Esophagus muscularis mucosa (tissue), 4 donors: ENCODE measurements around the gene ERG28. TPM values are rescaled to one million over a fixed set of nuclear protein-coding genes. Genes with fewer than 3 reads are reported as not detected.

ENCODE experiments used
- DNase-seq: peaks from one replicate; pipeline ENCODE4 v3.0.0-alpha.2; 2017; ENCODE audit errors: extremely low spot score
- H3K27ac ChIP-seq, 4 donors: fragments of 200-600 bp; sonication (generic); replicated peaks in 1 of 4; 1 replicate in 3 of 4; 2 replicates in 1 of 4; pipeline ENCODE4 v1.5.1; 2016 to 2019; ENCODE audit warnings: mild to moderate bottlenecking in 1 of 4
- H3K27me3 ChIP-seq, 4 donors: fragments of 200-600 bp; sonication (generic); one replicate each; pipeline versions ENCODE4 v1.5.1 to v1.6.0; 2016 to 2019
- H3K36me3 ChIP-seq, 4 donors: fragments of 200-600 bp; sonication (generic); one replicate each; pipeline ENCODE4 v1.5.1; 2016 to 2019
- H3K4me1 ChIP-seq, 4 donors: fragments of 200-600 bp; sonication (generic); one replicate each; pipeline ENCODE4 v1.5.1; 2016 to 2019
- H3K4me3 ChIP-seq, 4 donors: fragments of 200-600 bp; sonication (generic); 1 replicate in 2 of 4; 2 replicates in 2 of 4; pipeline ENCODE4 v1.5.1; 2016 to 2019; ENCODE audit warnings: mild to moderate bottlenecking in 4 of 4, moderate library complexity in 1 of 4
- H3K9me3 ChIP-seq, 4 donors: fragments of 200-600 bp; sonication (generic); 1 replicate in 3 of 4; 2 replicates in 1 of 4; pipeline ENCODE4 v1.5.1; 2016 to 2019
- EP300 ChIP-seq: sonication (generic); formaldehyde crosslinking; IDR thresholded peaks from one replicate; pipeline ENCODE4 v1.6.1; 2017; ENCODE audit warnings: antibody characterized with exemption
- POLR2A ChIP-seq: fragments of 450-650 bp; IDR thresholded peaks from one replicate; pipeline ENCODE4 v1.6.1; 2017; ENCODE audit warnings: antibody characterized with exemption, moderate library complexity, mild to moderate bottlenecking, low read depth
- POLR2AphosphoS5 ChIP-seq, 2 donors: sonication (generic); formaldehyde crosslinking; IDR thresholded peaks; one replicate each; pipeline ENCODE4 v1.6.1; 2017; ENCODE audit warnings: antibody characterized with exemption in 2 of 2
- WGBS: methylation state at CpG from one replicate; pipeline ENCODE4 v1.1.5; 2018; 5-methylcytosine and 5-hydroxymethylcytosine counted together
- intact Hi-C: fragments of 100-400 bp; cut with DNase I; formaldehyde crosslinking; loops from one replicate; pipeline ENCODE4 v1.15.1; 2023
- total RNA-seq, 4 donors: library from RNA; depleted of rRNA; stranded (reverse); fragments of >200 nt; gene quantifications; one replicate each; pipeline versions ENCODE4 v1.1.0 to v1.2.1, GENCODE V29; 2016
- TF ChIP-seq, protein P1 (sequence below), 3 experiments: fragments of 200-600 bp in 2 of 3; fragments of 450-650 bp in 1 of 3; sonication (generic) in 2 of 3; IDR thresholded peaks; one replicate each; pipeline ENCODE4 v1.5.1; 2017 to 2019; ENCODE audit warnings: antibody characterized with exemption in 3 of 3, mild to moderate bottlenecking in 2 of 3, moderate library complexity in 1 of 3

ERG28 gene
- total RNA-seq, 4 donors from 2014 or later, result 6.0 to 7.5 (median 6.9) TPM

DNA sequence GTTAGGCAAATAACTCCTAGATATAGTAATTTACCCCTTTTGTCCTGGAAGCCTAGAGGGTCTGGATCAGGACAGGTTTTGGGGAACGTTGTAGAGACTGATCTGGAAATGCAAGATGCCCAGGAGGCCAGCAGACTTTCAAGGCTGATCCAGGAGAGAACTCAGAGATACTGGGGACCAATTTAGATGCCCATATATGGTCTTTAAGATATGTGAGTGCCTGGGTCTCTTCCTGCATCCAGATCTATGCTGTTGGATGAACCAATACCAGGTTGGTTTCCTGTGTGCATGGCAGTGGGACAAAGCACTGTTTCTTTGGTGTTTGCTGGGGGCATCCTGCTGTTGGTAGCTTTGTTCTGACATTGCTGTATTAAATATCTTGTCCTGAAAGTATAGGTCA is 5.4 kb downstream of the ERG28 start:
- 0% methylated on average over 1 of the region's 1 CpG for WGBS
- no peak for DNase-seq
- peaks cover 16 to 62% (median 49%) of the 10 kb centered on the region in 4 donors for H3K36me3 ChIP-seq
- H3K27ac ChIP-seq, result no peak overlapping the region
- TF ChIP-seq POLR2AphosphoS5 (IDR thresholded peaks at IDR 0.05) (no peak), EP300 (no peak), POLR2A (no peak)
- TF ChIP-seq, protein P1, sequence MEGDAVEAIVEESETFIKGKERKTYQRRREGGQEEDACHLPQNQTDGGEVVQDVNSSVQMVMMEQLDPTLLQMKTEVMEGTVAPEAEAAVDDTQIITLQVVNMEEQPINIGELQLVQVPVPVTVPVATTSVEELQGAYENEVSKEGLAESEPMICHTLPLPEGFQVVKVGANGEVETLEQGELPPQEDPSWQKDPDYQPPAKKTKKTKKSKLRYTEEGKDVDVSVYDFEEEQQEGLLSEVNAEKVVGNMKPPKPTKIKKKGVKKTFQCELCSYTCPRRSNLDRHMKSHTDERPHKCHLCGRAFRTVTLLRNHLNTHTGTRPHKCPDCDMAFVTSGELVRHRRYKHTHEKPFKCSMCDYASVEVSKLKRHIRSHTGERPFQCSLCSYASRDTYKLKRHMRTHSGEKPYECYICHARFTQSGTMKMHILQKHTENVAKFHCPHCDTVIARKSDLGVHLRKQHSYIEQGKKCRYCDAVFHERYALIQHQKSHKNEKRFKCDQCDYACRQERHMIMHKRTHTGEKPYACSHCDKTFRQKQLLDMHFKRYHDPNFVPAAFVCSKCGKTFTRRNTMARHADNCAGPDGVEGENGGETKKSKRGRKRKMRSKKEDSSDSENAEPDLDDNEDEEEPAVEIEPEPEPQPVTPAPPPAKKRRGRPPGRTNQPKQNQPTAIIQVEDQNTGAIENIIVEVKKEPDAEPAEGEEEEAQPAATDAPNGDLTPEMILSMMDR (IDR thresholded peaks at IDR 0.05), result no peak
- H3K9me3 ChIP-seq, result no peaks in the 10 kb centered on the region
- intact Hi-C loops, result no loop called here
- H3K4me1 ChIP-seq, result peaks cover 9 to 17% (median 16%) of the 10 kb centered on the region in 4 donors
- H3K4me3 ChIP-seq, result no peak overlapping the region
- H3K27me3 ChIP-seq, result no peaks in the 10 kb centered on the region

DNA sequence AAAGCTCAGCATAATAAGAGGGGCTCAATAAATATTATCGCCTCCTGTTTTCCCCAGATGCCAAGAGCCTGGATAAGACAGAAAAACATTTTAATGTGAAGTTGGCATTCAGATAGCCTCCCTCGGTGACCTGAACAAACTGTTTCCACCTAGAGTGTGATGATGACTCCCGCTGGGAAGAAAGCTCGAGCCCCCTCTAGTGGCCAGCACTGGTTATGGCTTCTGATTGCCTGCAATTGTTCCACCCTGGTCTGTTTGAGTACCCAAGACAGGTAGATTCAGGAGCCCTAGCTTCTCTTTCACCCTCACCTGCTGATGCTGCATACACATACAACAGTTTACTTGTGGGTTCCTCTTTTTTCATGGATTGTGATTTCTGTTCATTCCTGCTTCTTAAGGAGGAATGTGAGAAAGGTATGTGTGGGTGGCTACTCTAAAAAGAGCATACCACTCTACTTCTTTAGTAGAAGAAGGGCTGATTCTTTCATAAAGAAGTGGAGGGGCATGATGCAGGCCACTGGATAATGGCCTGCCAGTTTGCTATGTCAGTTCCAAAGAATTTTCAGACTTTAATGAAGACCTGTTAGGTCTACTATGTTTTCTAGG is 6.4 kb downstream of the ERG28 start:
- H3K27ac ChIP-seq, result no peak overlapping the region
- DNase-seq, result peak; percentile 96

DNA sequence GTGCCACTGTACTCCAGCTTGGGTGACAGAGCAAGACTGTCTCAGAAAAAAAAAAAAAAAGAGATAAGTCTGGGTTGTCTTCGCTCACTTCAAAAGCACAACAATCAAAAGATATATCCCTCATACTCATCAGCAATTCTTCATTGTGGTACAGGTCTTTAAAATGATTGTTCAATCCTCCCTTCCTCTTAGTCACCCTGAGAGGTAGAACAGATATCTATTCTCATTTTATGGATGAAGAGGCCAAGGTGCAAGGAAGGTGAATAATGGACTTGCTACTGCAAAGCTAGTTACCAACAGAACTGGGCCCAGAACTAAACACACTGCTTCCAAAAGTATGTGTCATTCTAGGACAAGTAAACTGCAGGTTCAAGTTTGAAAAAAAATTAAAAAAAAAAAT is 7.1 kb downstream of the ERG28 start:
- no peaks in the 10 kb centered on the region for H3K9me3 ChIP-seq
- DNase-seq, result no peak
- WGBS, result 92% methylated on average over 1 of the region's 1 CpG
- peaks cover 5 to 12% (median 11%) of the 10 kb centered on the region in 4 donors for H3K4me1 ChIP-seq
- intact Hi-C loops, result no loop called here
- H3K36me3 ChIP-seq, result peaks cover 17 to 75% (median 57%) of the 10 kb centered on the region in 4 donors
- H3K4me3 ChIP-seq, result no peak overlapping the region
- H3K27ac ChIP-seq, result no peak overlapping the region
- no peak for TF ChIP-seq POLR2AphosphoS5 (IDR thresholded peaks at IDR 0.05)
- TF ChIP-seq EP300, result no peak
- TF ChIP-seq, protein P1 (IDR thresholded peaks at IDR 0.05), result no peak
- no peak for TF ChIP-seq POLR2A
- H3K27me3 ChIP-seq, result no peaks in the 10 kb centered on the region

More for the DNA sequence above, 6.4 kb downstream of the ERG28 start:
- peaks cover 3 to 7% (median 6%) of the 10 kb centered on the region in 4 donors for H3K4me1 ChIP-seq
- no peaks in the 10 kb centered on the region for H3K9me3 ChIP-seq
- TF ChIP-seq, protein P1 (IDR thresholded peaks at IDR 0.05), result peak; percentile 96 to 99 (median 97)
- no peak for TF ChIP-seq POLR2A
- TF ChIP-seq POLR2AphosphoS5 (IDR thresholded peaks at IDR 0.05), result peak in 1 of 2 donors; percentile 55
- 8% methylated on average over 4 of the region's 4 CpGs for WGBS
- intact Hi-C loops, result no loop called here
- no peaks in the 10 kb centered on the region for H3K27me3 ChIP-seq
- H3K4me3 ChIP-seq, result no peak overlapping the region
- H3K36me3 ChIP-seq, result peaks cover 17 to 72% (median 57%) of the 10 kb centered on the region in 4 donors

DNA sequence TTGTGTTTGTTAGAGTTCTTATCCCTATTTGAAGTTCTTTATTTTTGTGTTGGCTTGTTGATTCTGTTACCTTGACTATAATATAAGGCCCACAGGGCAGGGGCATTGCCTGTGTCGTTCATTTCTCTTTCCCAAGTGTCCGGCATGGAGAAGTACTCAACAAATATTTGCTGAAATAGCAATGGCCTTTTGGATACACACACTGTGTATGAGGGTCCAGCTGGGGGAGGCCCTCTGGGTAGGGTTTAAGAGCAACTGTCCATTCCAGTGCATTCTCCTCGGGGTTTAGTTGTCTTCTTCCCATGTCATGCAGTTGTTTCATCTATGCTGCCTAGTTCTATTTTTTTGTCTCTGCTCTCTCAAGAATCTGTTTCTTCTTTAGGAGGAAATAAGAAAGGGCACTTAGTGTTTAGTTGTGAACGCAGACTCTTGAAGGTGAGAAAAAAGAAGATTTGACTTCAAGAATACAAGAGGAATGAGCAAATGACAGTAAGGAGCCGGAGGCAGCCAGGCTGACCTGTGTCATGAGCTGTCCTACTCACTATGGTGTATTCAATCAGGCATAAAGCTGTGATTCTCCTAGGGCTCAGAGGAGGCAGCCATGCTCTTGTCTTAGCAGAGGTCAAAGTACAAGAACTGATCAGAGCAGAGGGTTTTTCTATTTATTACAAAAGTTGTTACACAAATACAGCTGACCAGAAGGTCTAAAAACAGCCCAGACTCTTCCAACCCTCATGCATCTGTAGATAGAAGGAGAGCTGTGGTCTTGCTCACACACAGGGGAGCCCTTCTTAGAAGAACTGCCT is 10.2 kb downstream of the ERG28 start:
- Histone ChIP-seq H3K36me3 (peaks cover 17 to 63% (median 41%) of the 10 kb centered on the region in 4 donors), H3K27ac (no peak overlapping the region), H3K4me1 (peaks cover 19 to 24% (median 21%) of the 10 kb centered on the region in 4 donors), H3K4me3 (no peak overlapping the region), H3K27me3 (no peaks in the 10 kb centered on the region), H3K9me3 (no peaks in the 10 kb centered on the region)
- intact Hi-C loops, result no loop called here
- 91% methylated on average over 5 of the region's 5 CpGs for WGBS
- DNase-seq, result no peak
- TF ChIP-seq POLR2AphosphoS5 (IDR thresholded peaks at IDR 0.05), result no peak
- TF ChIP-seq EP300, result no peak
- TF ChIP-seq POLR2A, result no peak
- TF ChIP-seq, protein P1 (IDR thresholded peaks at IDR 0.05), result no peak
